Choroid plexus epithelial cell (primary cell): ENCODE results near the gene LYPD6.
A peak's percentile ranks its signal among the peaks of the same experiment; 100 is the strongest.

ENCODE experiments used
- DNase-seq: peaks from one replicate; pipeline ENCODE4 v3.0.0-alpha.2; 2010; ENCODE audit warnings: low read depth
- H3K4me3 ChIP-seq: 2 replicates; pipeline ENCODE4 v1.5.1; 2011; ENCODE audit warnings: low read depth, mild to moderate bottlenecking, control low read depth, low read length, moderate library complexity
- TF ChIP-seq, protein P1 (sequence below): conservative IDR thresholded peaks from 2 replicates; pipeline ENCODE4 v1.5.1; 2011; ENCODE audit warnings: low read depth, mild to moderate bottlenecking, control low read depth, inconsistent platforms, low read length, moderate library complexity

The LYPD6 gene

GRCh38 chr2:149418065-149418464 lies 87.7 kb downstream of the LYPD6 start:
- H3K4me3 ChIP-seq, result no peak overlapping the region
- no peak for DNase-seq
- TF ChIP-seq, protein P1, sequence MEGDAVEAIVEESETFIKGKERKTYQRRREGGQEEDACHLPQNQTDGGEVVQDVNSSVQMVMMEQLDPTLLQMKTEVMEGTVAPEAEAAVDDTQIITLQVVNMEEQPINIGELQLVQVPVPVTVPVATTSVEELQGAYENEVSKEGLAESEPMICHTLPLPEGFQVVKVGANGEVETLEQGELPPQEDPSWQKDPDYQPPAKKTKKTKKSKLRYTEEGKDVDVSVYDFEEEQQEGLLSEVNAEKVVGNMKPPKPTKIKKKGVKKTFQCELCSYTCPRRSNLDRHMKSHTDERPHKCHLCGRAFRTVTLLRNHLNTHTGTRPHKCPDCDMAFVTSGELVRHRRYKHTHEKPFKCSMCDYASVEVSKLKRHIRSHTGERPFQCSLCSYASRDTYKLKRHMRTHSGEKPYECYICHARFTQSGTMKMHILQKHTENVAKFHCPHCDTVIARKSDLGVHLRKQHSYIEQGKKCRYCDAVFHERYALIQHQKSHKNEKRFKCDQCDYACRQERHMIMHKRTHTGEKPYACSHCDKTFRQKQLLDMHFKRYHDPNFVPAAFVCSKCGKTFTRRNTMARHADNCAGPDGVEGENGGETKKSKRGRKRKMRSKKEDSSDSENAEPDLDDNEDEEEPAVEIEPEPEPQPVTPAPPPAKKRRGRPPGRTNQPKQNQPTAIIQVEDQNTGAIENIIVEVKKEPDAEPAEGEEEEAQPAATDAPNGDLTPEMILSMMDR, result no peak

GRCh38 chr2:149420053-149420963 lies 89.9 kb downstream of the LYPD6 start:
- TF ChIP-seq, protein P1, result no peak
- DNase-seq, result no peak
- no peak overlapping the region for H3K4me3 ChIP-seq

DNA sequence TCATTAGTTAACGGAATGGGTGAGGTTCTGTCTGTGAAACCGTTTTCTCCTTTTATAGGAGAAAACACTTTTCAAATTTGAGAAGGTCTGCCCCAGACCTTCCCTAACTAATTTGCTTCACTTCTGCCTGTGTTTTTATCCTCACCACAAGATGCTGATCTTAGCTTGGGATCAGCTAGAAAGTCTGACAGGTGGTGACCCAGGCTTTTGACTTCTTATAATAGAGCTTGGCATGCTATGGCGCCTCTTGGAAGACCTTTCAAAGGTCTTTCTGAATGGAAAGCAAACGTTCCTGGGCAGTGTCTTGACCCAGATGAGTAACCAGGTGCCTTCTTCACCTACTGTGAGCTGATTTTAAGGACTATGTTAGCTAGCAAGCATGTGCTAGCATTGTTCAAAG lies 91.4 kb downstream of the LYPD6 start:
- no peak overlapping the region for H3K4me3 ChIP-seq
- TF ChIP-seq, protein P1, result no peak
- no peak for DNase-seq

GRCh38 chr2:149422337-149422990 lies 92.1 kb downstream of the LYPD6 start:
- peak; percentile 20 for DNase-seq
- TF ChIP-seq, protein P1, result no peak
- H3K4me3 ChIP-seq, result no peak overlapping the region

GRCh38 chr2:149422991-149423338 lies 92.6 kb downstream of the LYPD6 start:
- DNase-seq, result no peak
- TF ChIP-seq, protein P1, result no peak
- H3K4me3 ChIP-seq, result no peak overlapping the region

DNA sequence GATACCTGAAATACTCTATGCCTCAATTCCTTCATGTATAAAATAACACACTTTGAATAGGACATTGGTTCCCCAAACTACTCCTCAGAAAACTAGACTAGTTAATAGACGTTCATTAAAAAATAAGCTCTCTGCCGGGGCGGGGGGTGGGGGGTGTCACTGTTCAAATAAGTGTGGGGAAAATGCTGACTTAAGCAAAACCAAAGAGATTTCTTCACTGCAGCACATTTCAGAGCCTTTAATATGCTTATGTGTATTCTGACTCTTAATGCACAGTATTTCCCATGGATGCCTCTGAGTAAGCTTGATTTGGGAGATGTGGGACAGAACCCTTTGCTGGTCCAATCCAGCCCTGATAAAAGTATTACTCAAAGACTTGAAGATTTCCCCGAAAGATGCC lies 93.2 kb downstream of the LYPD6 start:
- no peak for DNase-seq
- TF ChIP-seq, protein P1, result no peak
- no peak overlapping the region for H3K4me3 ChIP-seq
